GM21825 (cell line): ENCODE data around the gene WWTR1.
A peak's percentile ranks its signal among the peaks of the same experiment; 100 is the strongest.

Experiments used
- ATAC-seq: cut with Tn5 transposase; IDR thresholded peaks from one replicate; pipeline ENCODE4 v1.9.1; 2021; ENCODE audit warnings: mild to moderate bottlenecking, moderate library complexity; ENCODE audit not compliant: unreplicated experiment

The WWTR1 gene

GRCh38 chr3:149655826-149656574 lies 1.8 kb downstream of the WWTR1 start:
- no peak for ATAC-seq

DNA sequence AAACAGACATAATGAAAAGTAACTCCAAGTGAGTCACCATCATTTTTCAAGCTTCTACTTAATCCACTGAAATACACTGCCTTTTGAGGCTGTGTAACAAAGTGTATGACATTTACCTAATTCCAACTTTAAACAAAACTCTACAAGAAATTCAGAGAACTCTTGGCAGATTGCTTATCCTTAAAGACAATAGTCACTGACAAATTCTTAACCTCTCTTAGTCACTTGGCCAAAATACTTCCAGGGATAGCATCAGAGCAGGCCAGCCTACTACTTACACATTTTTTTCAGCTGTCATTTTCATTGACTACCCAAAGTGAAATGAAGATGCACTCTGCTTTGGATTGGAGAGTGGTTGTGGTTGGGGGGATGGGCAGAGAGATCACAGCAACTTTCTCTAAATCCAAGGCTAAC lies 3.6 kb downstream of the WWTR1 start:
- no peak for ATAC-seq

GRCh38 chr3:149653564-149653963 lies 4.3 kb downstream of the WWTR1 start:
- no peak for ATAC-seq

DNA sequence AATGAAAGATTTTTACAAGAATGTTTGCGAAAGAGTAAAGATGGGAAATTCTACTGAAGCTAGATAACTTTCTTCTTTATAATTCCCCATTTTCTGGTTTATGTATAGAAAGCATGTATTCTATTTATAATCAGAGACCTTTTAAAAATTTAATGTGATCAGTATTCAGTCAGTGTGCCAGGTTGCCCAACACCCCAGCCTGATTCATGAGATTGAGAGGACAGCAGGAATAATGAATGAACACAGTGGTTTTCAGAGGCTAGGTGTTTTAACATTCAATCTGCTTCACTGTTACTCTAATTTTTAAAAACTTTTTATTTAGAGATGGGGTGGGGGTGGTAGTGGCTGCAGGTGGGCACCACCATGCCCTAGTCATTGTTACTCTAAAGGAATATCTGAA lies 4.7 kb downstream of the WWTR1 start:
- no peak for ATAC-seq

DNA sequence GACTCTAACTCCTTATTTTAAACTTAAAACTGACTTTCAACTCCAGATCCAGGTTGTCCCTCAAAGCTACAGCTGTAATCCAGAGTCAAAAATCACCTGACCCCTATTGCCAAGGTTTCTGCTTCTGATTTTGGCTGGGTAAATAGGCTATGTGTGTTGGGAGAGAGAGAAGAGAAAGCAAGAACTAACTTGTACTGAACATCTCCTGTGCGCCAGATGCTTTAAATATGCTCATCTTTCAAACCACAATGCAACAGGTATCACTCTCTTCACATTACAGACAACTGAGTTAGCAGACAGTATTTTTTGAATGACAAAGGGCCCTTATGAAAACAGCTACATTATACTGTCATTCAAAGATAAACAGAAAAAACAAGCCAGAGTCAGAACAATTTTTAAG lies 7.0 kb downstream of the WWTR1 start:
- no peak for ATAC-seq

- no peak for ATAC-seq
These were observed 9.3 kb downstream of the WWTR1 start for GRCh38 chr3:149648525-149648924.

DNA sequence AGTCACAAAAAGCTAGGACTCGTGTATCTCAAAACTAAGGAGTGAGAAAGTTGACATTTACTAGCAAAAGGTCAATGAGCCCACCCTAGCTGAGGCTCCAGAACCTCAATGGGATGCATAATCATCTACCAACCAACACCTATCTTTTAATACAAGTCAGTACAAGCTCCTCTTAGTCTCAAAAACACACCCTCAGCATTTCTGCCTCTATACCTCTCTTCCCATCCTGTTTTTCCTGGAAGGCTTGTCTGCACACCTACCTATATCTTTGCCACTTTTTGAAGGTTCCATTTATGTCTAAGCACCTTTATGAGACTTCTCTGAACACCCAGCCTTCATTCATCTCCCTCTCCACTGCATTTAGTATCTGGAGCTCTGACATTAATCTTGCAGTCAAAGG lies 10.0 kb downstream of the WWTR1 start:
- no peak for ATAC-seq

DNA sequence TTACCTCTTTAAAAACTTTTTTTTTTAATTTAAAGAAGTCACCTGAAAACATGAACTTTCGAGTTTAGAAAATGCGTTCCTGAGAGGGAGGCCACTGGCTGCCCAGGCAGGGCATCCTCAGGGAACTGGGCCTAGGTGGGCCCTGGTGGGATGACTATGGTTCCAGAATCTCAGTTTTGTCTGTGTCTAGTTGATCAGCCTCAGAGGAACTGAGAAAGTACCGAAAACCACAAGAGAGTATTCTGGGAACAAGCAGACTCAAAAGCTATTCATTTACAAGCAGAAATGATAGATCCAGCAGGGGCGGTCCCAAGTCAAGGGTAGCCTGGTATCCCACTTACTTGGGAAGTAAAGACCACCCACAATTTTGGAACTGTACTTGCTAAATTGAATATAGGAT lies 10.5 kb downstream of the WWTR1 start:
- ATAC-seq, result peak; percentile 57

DNA sequence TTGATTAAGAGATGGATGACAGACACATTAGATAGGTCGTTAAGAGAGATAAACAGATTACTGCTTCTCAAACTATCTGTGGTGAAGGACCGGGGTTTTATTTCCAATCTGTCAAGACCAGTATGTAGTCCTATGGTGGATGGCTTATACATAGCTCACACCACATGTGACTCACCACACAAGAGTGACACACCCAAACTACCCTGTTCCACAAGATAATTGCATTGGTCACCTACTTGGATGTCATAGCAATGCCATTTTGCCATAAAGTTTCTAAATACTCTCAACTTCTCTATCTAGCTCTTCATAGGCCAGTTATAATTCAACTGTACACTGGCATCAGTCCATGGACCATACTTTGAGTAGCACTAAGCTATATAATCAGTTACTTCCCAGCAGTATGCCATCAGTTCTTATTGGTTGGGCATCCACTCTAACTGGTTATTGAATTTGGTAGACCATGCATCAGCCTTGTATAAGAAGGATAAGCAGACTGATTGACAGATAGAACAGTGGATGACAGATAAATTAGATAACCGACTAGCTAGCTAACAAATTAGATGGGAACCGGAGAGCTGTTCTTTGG lies 11.6 kb downstream of the WWTR1 start:
- no peak for ATAC-seq

DNA sequence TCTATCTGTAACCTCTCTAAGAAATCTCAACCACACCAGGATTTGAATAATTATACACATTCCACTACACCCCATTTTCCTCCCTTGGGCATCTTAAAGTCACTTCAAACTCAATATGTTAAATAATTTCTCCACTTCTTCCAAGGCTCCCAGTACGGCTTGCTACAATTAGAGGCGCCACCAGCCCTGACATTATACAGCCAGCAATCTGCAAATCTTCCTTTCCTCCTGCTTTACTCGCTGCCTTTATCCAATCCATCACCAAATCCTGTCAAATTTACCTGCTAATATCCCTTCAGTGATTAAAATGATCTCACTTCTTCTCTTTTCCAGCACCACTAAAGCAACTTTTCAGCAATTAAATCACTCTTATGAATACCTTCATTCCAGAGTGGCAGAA lies 13.9 kb downstream of the WWTR1 start:
- no peak for ATAC-seq

DNA sequence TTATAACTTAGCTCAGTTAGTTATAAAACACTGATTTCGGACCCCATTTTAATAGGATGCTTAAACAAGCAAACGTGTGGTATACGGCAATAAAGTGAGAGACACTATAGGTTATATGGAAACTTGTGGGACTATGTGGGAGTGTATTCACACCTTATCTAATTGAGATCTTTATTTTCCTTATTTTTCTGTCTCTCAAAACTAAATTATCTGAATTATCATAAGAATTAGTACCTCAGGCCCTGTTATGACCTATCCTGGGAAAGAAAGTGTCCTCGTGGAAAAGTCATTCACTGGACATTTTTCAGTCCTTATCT lies 14.4 kb downstream of the WWTR1 start:
- ATAC-seq, result no peak

GRCh38 chr3:149640976-149641728 lies 16.7 kb downstream of the WWTR1 start:
- ATAC-seq, result no peak

GRCh38 chr3:149639093-149639486 lies 18.7 kb downstream of the WWTR1 start:
- no peak for ATAC-seq

DNA sequence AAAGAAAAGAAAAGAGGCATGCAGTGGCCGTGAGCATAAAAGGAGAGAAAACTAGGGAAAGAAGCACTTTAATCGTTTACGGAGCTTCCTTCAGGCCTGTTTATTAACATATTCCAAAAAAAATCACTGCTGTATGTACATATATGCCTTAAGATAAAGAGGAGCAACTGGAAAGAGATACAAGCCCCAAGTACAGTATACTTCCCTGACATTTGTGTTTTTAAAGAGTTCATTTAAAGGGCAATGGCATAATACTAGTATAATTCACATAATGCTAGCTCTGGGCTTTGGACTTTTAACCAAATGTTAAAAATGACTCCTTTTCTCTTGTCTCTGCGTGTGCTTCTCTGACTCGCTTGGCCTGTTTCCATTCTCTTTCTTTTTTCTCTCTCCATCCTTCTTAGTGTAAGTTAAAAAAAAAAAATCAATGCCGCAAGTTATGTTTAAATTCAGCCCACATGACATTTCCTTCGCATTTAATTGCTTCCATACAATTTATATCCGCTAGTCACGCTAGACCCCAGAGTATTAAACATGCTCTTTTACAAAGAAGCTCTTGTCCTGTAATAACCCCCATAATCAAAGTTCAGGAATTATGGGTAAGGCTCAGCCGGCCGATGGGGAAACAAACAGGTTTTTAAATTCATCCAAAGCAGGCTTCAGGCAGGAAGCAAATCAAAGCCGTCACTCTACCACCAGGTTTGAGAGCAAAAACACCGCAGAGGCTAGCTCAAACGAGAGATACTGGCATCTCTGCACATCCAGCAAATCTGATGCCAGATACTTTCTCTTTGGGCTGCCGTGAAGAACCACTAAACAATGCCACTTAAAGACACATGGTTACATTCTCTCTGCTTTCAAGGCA lies 19.4 kb downstream of the WWTR1 start:
- ATAC-seq, result no peak

GRCh38 chr3:149635396-149635795 lies 22.4 kb downstream of the WWTR1 start:
- ATAC-seq, result no peak

- no peak for ATAC-seq
These were observed 23.3 kb downstream of the WWTR1 start for GRCh38 chr3:149634573-149634972.

DNA sequence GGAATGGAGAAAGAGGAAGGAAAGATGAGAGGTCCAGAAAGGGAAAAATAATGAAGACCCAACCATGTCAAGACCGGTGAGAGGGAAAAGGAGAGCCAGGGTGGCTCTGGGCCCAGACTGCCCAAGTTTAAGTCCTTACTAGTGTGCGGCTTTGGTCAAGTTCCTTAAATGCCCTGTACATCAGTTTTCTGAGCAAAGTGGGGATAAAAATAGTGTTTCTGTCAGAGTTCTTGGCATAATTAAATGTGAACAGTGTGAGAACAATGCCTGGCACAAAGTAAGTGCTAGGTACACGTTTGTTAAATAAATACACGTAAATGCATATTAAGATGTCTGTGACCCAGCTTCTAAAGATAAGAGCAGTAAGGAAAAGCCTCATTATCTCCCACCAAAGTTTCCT lies 23.8 kb downstream of the WWTR1 start:
- ATAC-seq, result no peak

DNA sequence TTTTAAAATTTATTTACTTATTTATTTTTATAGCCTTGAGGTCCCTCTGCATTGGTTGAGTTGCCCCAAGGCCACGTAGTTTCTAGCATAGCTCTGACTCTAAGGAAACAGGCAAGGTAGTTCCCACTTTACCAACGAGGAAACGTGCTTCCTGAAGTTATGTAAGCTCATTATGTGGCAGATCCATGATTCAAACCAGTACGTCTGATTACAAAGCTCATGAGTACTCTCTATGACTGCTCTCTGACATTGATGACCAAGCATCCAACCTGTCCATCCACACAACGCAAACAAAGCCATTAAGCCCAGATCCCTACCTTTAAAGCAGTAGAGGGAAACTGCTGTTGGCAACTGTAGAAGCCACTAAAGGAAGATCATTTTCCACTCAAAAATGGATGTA lies 25.6 kb downstream of the WWTR1 start:
- no peak for ATAC-seq

DNA sequence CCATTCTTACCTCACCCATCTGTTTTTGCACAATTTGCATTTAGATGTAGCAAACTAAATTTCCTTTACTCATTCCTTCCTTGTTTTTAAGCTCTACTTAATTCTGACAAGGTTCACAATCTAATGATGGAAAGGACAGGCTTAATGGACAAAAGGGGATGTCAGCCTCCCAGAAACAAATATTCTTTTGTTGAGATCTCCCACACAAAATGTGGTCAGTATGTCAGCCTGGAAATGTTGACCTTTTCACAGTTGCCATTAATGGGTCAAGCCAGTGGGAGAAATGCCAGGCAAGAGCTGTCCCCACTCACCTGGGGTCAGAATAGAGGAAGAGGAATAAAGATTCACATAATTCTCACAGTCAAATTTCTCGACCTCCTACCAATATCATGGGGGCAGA lies 27.0 kb downstream of the WWTR1 start:
- no peak for ATAC-seq

DNA sequence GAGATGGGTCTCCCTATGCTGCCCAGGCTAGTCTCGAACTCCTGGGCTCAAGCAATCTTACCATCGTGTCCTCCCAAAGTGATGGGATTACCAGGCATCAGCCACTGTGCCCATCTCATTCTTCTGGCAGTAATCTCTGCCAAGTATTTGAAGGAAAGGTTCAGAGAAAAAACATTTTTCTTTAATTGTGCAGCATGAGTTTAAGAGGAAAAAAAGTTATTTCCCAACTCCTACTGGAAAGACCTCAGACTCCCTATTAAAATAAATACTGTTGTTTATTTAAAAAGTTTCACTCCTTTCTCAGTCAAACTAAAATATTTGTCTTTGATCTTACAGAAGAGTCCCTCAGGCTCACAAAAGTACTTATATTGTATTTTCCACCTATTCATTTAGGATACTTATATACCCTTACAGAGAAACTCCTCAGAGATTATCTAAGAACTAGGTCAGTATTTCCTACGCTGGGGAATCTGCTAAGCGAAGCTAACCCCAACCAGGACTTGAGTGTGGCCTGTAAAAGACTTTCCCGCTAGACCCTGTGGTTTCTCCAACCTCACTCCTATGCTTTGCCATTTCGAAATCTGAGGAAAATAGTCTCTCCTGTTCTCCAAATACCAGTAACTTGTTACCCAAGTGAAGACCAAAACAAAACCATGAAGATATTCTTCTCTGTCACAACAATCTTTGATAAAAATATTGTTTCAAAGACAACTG lies 28.7 kb downstream of the WWTR1 start:
- no peak for ATAC-seq

DNA sequence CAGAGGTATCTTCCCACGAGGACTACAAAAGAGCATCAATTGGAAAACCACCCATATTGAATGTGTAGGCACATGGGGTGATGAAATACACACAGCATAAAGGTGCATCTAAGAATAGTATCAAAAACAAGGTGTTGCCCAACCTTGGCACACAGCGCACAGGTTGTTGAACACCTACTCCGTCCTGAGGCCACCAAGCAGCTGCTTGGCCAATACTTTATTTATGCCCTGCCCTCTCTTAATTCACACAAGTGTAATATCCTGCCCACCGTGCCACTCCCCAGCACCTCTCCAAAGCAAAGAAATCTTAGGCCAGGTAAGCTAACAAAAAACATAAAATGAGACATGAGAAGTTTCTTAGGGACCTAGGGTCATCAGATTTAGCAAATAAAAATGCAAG lies 31.2 kb downstream of the WWTR1 start:
- ATAC-seq, result no peak
